HCT116 (cell line): ENCODE measurements around the gene ETV4. TPM values are rescaled to one million over a fixed set of nuclear protein-coding genes. Genes with fewer than 3 reads are reported as not detected.

Experiments
- ATAC-seq: fragments of 200-7000 bp; cut with Tn5 transposase; 2 replicates; pipeline ENCODE4 v1.9.1; 2020; ENCODE audit warnings: mild to moderate bottlenecking, moderate library complexity
- BruUV-seq: library from RNA; stranded (reverse); fragments of 400-500 nt; replicated peaks from 2 replicates; lab custom pipeline; 2021; lab: Mats Ljungman, UMichigan
- CTCF ChIA-PET: fragments of 300-600 bp; sonication (Branson Sonifier 250); formaldehyde crosslinking; loops from one replicate; lab custom pipeline; 2021; ENCODE audit warnings: antibody characterized with exemption; lab: Charles Lee
- POLR2A ChIA-PET: fragments of 300-600, 350-600 bp; sonication (Branson Sonifier 250); formaldehyde crosslinking; loops from one replicate; lab custom pipeline; 2021; ENCODE audit warnings: antibody characterized with exemption; lab: Charles Lee
- RAD21 ChIA-PET, 2 experiments: fragments of 300-600 bp; sonication (Branson Sonifier 250); formaldehyde crosslinking; loops; one replicate each; lab custom pipeline; 2023; ENCODE audit warnings: low total read pairs in 2 of 2; ENCODE audit not compliant: uncharacterized antibody in 2 of 2, unreplicated experiment in 2 of 2, low non-redundant PET in 1 of 2; lab: Charles Lee
- DNase-seq: peaks from one replicate; pipeline ENCODE4 v3.0.0-alpha.2; 2010; ENCODE audit warnings: low read depth, low spot score
- H2AFZ ChIP-seq: fragments of 200-600 bp; shearing (Covaris generic), sonication (generic); 2 replicates; pipeline ENCODE4 v1.6.1; 2017; ENCODE audit warnings: low read depth, mixed run types, mixed read lengths, antibody characterized with exemption, low read length; ENCODE audit not compliant: poor library complexity, severe bottlenecking
- H3K27ac ChIP-seq: 2 replicates; pipeline ENCODE4 v1.5.1; 2012; ENCODE audit warnings: low read depth, low read length
- H3K27me3 ChIP-seq: fragments of 200-600 bp; sonication (generic); 2 replicates; pipeline ENCODE4 v1.6.1; 2016; ENCODE audit warnings: mixed run types, low read length, mixed read lengths; ENCODE audit not compliant: insufficient read depth
- H3K36me3 ChIP-seq, 2 experiments: fragments of 200-500 bp in 1 of 2; fragments of 200-600 bp in 1 of 2; sonication (Bioruptor generic) in 1 of 2; sonication (generic) in 1 of 2; 2 replicates each; pipeline versions ENCODE4 v1.5.1 to v1.6.1; 2014 to 2016; ENCODE audit warnings: low read length in 2 of 2, inconsistent platforms in 1 of 2, mixed read lengths in 1 of 2, mixed run types in 1 of 2; ENCODE audit not compliant: insufficient read depth in 2 of 2, control insufficient read depth in 1 of 2
- H3K4me1 ChIP-seq, 2 experiments: fragments of 200-600 bp in 1 of 2; sonication (generic) in 1 of 2; 2 replicates each; pipeline versions ENCODE4 v1.5.1 to v1.6.1; 2012 to 2017; ENCODE audit warnings: low read length in 2 of 2, inconsistent platforms in 1 of 2, mild to moderate bottlenecking in 1 of 2, mixed read lengths in 1 of 2, mixed run types in 1 of 2, moderate library complexity in 1 of 2; ENCODE audit not compliant: insufficient read depth in 2 of 2, control insufficient read depth in 1 of 2
- H3K4me2 ChIP-seq: fragments of 200-600 bp; sonication (generic); 2 replicates; pipeline ENCODE4 v1.6.1; 2017; ENCODE audit warnings: mixed run types, low read length, mixed read lengths
- H3K4me3 ChIP-seq, 2 experiments: fragments of 200-600 bp in 1 of 2; sonication (generic) in 1 of 2; replicated peaks in 1 of 2; 2 replicates each; pipeline ENCODE4 v1.5.1; 2011 to 2016; ENCODE audit warnings: low read length in 2 of 2, control low read depth in 1 of 2, low read depth in 1 of 2, mild to moderate bottlenecking in 1 of 2, mixed read lengths in 1 of 2, mixed run types in 1 of 2
- H3K79me2 ChIP-seq: fragments of 200-600 bp; sonication (generic); 2 replicates; pipeline ENCODE4 v1.6.1; 2017; ENCODE audit warnings: mild to moderate bottlenecking, mixed run types, low read length, moderate library complexity, mixed read lengths; ENCODE audit not compliant: insufficient read depth
- H3K9ac ChIP-seq: fragments of 200-600 bp; sonication (generic); 2 replicates; pipeline ENCODE4 v1.6.1; 2016; ENCODE audit warnings: low read length, mixed read lengths
- H3K9me2 ChIP-seq: fragments of 200-600 bp; sonication (generic), shearing (Covaris generic); 2 replicates; pipeline ENCODE4 v1.6.1; 2017; ENCODE audit warnings: mixed run types, mild to moderate bottlenecking, moderate library complexity; ENCODE audit not compliant: insufficient read depth
- H3K9me3 ChIP-seq, 2 experiments: fragments of 200-500 bp in 1 of 2; fragments of 200-600 bp in 1 of 2; sonication (Bioruptor generic) in 1 of 2; sonication (generic) in 1 of 2; 2 replicates each; pipeline ENCODE4 v1.6.1; 2014 to 2017; ENCODE audit warnings: low read length in 2 of 2, mixed read lengths in 2 of 2, inconsistent platforms in 1 of 2, low read depth in 1 of 2, mild to moderate bottlenecking in 1 of 2, mixed run types in 1 of 2, moderate library complexity in 1 of 2; ENCODE audit not compliant: control insufficient read depth in 1 of 2, insufficient read depth in 1 of 2
- H4K20me1 ChIP-seq: fragments of 200-600 bp; sonication (generic), shearing (Covaris generic); 2 replicates; pipeline ENCODE4 v1.6.1; 2017; ENCODE audit warnings: mixed run types, mild to moderate bottlenecking, moderate library complexity; ENCODE audit not compliant: insufficient read depth
- CBX3 ChIP-seq: IDR thresholded peaks from 2 replicates; pipeline ENCODE4 v1.6.1; 2012; ENCODE audit warnings: low read depth
- ELF1 ChIP-seq: IDR thresholded peaks from 2 replicates; pipeline ENCODE4 v1.6.1; 2012; ENCODE audit warnings: low read depth, borderline replicate concordance
- EZH2phosphoT487 ChIP-seq: fragments of 200-600 bp; IDR thresholded peaks from 2 replicates; pipeline ENCODE4 v1.6.1; 2018; ENCODE audit warnings: antibody characterized with exemption, borderline replicate concordance
- FOSL1 ChIP-seq: IDR thresholded peaks from 2 replicates; pipeline ENCODE4 v1.6.1; 2012; ENCODE audit warnings: low read depth
- JUND ChIP-seq: IDR thresholded peaks from 2 replicates; pipeline ENCODE4 v1.6.1; 2012
- POLR2A ChIP-seq: IDR thresholded peaks from 2 replicates; pipeline ENCODE4 v1.7.0; 2011; ENCODE audit warnings: borderline replicate concordance; ENCODE audit not compliant: insufficient read depth, insufficient read length; ENCODE audit errors: extremely low read depth
- POLR2AphosphoS5 ChIP-seq: IDR thresholded peaks from 2 replicates; pipeline ENCODE4 v1.6.1; 2011; ENCODE audit warnings: mild to moderate bottlenecking, low read depth, low read length, moderate library complexity
- RAD21 ChIP-seq: IDR thresholded peaks from 2 replicates; pipeline ENCODE4 v1.6.1; 2012; ENCODE audit warnings: low read depth, mild to moderate bottlenecking
- SIN3A ChIP-seq: IDR thresholded peaks from 2 replicates; pipeline ENCODE4 v1.6.1; 2012; ENCODE audit warnings: low read depth
- SP1 ChIP-seq: IDR thresholded peaks from 2 replicates; pipeline ENCODE4 v1.6.1; 2012; ENCODE audit warnings: low read depth
- SRF ChIP-seq: IDR thresholded peaks from 2 replicates; pipeline ENCODE4 v1.6.1; 2012; ENCODE audit warnings: low read depth
- TCF7L2 ChIP-seq: IDR thresholded peaks from 2 replicates; pipeline ENCODE4 v1.7.0; 2011; ENCODE audit warnings: borderline replicate concordance, inconsistent platforms; ENCODE audit not compliant: insufficient read depth, insufficient read length; ENCODE audit errors: extremely low read depth
- ZNF274 ChIP-seq: fragments of 200-500 bp; sonication (Bioruptor generic); IDR thresholded peaks from 2 replicates; pipeline ENCODE4 v1.6.1; 2014; ENCODE audit warnings: mild to moderate bottlenecking, low read depth, low read length, inconsistent platforms
- intact Hi-C: fragments of 100-400 bp; cut with micrococcal nuclease; formaldehyde crosslinking; loops from 2 replicates; pipeline ENCODE4 v1.10.0; 2022
- total RNA-seq: library from RNA; stranded (reverse); gene quantifications from one replicate; pipeline ENCODE4 v1.2.1, GENCODE V29; 2021; ENCODE audit not compliant: unreplicated experiment
- TF ChIP-seq, protein P1 (sequence below): IDR thresholded peaks from 2 replicates; pipeline ENCODE4 v1.6.1; 2011; ENCODE audit warnings: mild to moderate bottlenecking, low read length, moderate library complexity; ENCODE audit not compliant: insufficient replicate concordance; ENCODE audit errors: extremely low read depth
- TF ChIP-seq, protein P2 (sequence below): IDR thresholded peaks from 2 replicates; pipeline ENCODE4 v1.6.1; 2012
- TF ChIP-seq, protein P3 (sequence below), 3 experiments: fragments of 200-600 bp in 1 of 3; sonication (generic) in 1 of 3; IDR thresholded peaks in 2 of 3; conservative IDR thresholded peaks in 1 of 3; 2 replicates each; pipeline ENCODE4 v1.5.1; 2012 to 2017; ENCODE audit warnings: low read depth in 2 of 3, low read length in 2 of 3, antibody characterized with exemption in 1 of 3, borderline replicate concordance in 1 of 3, control low read depth in 1 of 3, mild to moderate bottlenecking in 1 of 3, mixed read lengths in 1 of 3, mixed run types in 1 of 3, moderate library complexity in 1 of 3; ENCODE audit not compliant: insufficient read depth in 1 of 3

Gene ETV4
- total RNA-seq, 1 experiment from 2014 or later = 51.5 TPM

DNA sequence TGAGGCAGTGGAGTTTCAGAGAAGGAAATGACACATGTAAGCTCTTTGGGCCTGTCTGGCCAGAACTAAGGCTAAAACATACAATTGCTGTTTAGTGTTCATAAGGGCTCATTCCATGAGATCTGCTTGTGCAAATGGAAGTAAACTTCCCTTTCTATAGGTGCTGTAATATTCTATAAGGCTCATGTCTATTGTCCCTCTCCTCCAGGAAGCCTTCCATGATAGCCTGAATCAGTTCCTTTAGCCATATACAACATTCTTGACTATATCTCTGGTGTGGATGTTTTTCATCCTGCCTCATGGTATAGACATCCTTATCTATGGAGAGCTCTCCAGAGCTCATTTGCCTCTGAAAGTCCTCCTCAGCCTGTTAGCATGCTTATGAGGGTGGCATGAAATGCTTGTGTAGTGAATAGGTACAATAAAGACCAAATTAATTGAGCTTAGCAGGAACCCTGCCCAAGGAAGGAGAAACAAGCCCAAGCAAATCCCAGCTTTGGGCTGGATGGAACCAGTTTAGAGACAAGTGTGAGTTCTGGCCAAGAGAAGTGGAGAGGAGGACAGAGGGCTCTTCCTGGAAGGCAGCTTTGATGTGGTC is 1.6 kb upstream of the ETV4 start:
- H3K4me2 ChIP-seq = no peak overlapping the region
- peaks cover 23 to 30% of the 10 kb centered on the region in 2 experiments for H3K4me1 ChIP-seq
- no peak overlapping the region for H3K9ac ChIP-seq
- no peak for DNase-seq
- TF ChIP-seq, protein P1, sequence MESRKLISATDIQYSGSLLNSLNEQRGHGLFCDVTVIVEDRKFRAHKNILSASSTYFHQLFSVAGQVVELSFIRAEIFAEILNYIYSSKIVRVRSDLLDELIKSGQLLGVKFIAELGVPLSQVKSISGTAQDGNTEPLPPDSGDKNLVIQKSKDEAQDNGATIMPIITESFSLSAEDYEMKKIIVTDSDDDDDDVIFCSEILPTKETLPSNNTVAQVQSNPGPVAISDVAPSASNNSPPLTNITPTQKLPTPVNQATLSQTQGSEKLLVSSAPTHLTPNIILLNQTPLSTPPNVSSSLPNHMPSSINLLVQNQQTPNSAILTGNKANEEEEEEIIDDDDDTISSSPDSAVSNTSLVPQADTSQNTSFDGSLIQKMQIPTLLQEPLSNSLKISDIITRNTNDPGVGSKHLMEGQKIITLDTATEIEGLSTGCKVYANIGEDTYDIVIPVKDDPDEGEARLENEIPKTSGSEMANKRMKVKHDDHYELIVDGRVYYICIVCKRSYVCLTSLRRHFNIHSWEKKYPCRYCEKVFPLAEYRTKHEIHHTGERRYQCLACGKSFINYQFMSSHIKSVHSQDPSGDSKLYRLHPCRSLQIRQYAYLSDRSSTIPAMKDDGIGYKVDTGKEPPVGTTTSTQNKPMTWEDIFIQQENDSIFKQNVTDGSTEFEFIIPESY = no peak
- TF ChIP-seq, protein P2, sequence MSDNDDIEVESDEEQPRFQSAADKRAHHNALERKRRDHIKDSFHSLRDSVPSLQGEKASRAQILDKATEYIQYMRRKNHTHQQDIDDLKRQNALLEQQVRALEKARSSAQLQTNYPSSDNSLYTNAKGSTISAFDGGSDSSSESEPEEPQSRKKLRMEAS = no peak
- TF ChIP-seq ZNF274 (no peak), FOSL1 (no peak), CBX3 (no peak), SP1 (no peak), JUND (no peak), RAD21 (no peak), ELF1 (no peak), POLR2A (no peak), SIN3A (no peak), TCF7L2 (no peak), POLR2AphosphoS5 (no peak), EZH2phosphoT487 (no peak), SRF (no peak)
- TF ChIP-seq, protein P3, sequence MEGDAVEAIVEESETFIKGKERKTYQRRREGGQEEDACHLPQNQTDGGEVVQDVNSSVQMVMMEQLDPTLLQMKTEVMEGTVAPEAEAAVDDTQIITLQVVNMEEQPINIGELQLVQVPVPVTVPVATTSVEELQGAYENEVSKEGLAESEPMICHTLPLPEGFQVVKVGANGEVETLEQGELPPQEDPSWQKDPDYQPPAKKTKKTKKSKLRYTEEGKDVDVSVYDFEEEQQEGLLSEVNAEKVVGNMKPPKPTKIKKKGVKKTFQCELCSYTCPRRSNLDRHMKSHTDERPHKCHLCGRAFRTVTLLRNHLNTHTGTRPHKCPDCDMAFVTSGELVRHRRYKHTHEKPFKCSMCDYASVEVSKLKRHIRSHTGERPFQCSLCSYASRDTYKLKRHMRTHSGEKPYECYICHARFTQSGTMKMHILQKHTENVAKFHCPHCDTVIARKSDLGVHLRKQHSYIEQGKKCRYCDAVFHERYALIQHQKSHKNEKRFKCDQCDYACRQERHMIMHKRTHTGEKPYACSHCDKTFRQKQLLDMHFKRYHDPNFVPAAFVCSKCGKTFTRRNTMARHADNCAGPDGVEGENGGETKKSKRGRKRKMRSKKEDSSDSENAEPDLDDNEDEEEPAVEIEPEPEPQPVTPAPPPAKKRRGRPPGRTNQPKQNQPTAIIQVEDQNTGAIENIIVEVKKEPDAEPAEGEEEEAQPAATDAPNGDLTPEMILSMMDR (IDR thresholded peaks at IDR 0.05 in 2 of 3, conservative IDR thresholded peaks at IDR 0.05 in 1 of 3; ENCODE audit: borderline replicate concordance in 1 of 3, insufficient read depth in 1 of 3, low read depth in 2 of 3, low read length in 2 of 3) = no peak
- BruUV-seq = no TSS peak
- H3K4me3 ChIP-seq = no peak overlapping the region
- no peaks in the 10 kb centered on the region for H3K27me3 ChIP-seq
- RAD21 ChIA-PET = no interaction called here
- H3K27ac ChIP-seq = no peak overlapping the region
- POLR2A ChIA-PET = interaction anchor here (0.6 to 1.9 kb wide), 2 partner anchors 180 to 227 kb away, joined by 3 to 5 read pairs; no protein-coding TSS in a partner anchor
- H3K79me2 ChIP-seq = peaks cover 19% of the 10 kb centered on the region
- no peak overlapping the region for H2AFZ ChIP-seq
- ATAC-seq = no peak
- CTCF ChIA-PET = no interaction called here
- no peaks in the 10 kb centered on the region for H3K36me3 ChIP-seq
- H4K20me1 ChIP-seq = no peaks in the 10 kb centered on the region
- intact Hi-C loops = no loop called here
- H3K9me3 ChIP-seq = no peaks in the 10 kb centered on the region
- H3K9me2 ChIP-seq = no peaks in the 10 kb centered on the region
